ENCODE results near the gene CNR2. TPM values are rescaled to one million over a fixed set of nuclear protein-coding genes. Genes with fewer than 3 reads are reported as not detected.

The CNR2 gene
- total and polyA plus RNA-seq, 2 experiments from 2014 or later = not detected

DNA sequence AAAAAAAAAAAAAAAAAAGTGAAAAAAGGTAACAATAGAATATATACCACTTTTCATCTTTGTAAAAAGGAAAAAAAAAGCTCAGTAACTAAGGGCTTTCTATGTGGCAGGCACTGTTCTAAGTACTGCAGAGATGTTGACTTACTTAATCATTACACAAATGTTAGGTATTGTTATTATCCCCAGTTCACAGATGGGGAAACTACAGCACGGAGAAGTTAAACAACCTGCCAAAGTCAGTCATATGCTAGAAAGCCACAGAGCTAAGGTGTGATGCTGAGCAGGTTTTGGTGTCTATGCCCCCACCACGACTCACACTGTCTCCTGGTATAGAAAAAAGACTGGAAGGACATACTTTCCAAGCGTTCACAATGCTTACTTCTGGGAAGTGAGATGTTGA, 39.9 kb upstream of the CNR2 start:
- Histone ChIP-seq H3K4me1 (ENCODE audit: insufficient read depth) (peaks cover 18% of the 10 kb centered on the region), H2AFZ (no peak overlapping the region), H4K20me1 (replicated peaks; ENCODE audit: insufficient read depth) (no peaks in the 10 kb centered on the region), H3K4me2 (no peak overlapping the region), H3K27ac (ENCODE audit: low read depth) (no peak overlapping the region), H3K4me3 (no peak overlapping the region), H3K79me2 (replicated peaks; ENCODE audit: insufficient read depth) (no peaks in the 10 kb centered on the region), H3K9me2 (ENCODE audit: insufficient read depth) (no peaks in the 10 kb centered on the region), H3K36me3 (ENCODE audit: insufficient read depth) (no peaks in the 10 kb centered on the region), H3K27me3 (ENCODE audit: insufficient read depth) (no peaks in the 10 kb centered on the region), H3F3A (replicated peaks; ENCODE audit: low read depth) (no peaks in the 10 kb centered on the region)
- no peak for ATAC-seq
- no peaks in the 10 kb centered on the region for H3K36me3 Mint-ChIP-seq (ENCODE audit: low read depth)
- peaks cover 25% of the 10 kb centered on the region for H3K4me1 Mint-ChIP-seq
- TF ChIP-seq CREB1 (CRISPR knock-in tag; IDR thresholded peaks at IDR 0.05; ENCODE audit: low read depth) (no peak), STAT1 (IDR thresholded peaks at IDR 0.05; ENCODE audit: unreplicated experiment) (no peak), ZNF114 (CRISPR knock-in tag; IDR thresholded peaks at IDR 0.05) (no peak), EZH2 (IDR thresholded peaks at IDR 0.05; ENCODE audit: low read depth, unreplicated experiment) (no peak), ZNF331 (CRISPR knock-in tag; IDR thresholded peaks at IDR 0.05; ENCODE audit: low read depth) (no peak)
- TF ChIP-seq, protein P1, sequence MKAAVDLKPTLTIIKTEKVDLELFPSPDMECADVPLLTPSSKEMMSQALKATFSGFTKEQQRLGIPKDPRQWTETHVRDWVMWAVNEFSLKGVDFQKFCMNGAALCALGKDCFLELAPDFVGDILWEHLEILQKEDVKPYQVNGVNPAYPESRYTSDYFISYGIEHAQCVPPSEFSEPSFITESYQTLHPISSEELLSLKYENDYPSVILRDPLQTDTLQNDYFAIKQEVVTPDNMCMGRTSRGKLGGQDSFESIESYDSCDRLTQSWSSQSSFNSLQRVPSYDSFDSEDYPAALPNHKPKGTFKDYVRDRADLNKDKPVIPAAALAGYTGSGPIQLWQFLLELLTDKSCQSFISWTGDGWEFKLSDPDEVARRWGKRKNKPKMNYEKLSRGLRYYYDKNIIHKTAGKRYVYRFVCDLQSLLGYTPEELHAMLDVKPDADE (IDR thresholded peaks at IDR 0.05) = no peak
- TF ChIP-seq, protein P2, sequence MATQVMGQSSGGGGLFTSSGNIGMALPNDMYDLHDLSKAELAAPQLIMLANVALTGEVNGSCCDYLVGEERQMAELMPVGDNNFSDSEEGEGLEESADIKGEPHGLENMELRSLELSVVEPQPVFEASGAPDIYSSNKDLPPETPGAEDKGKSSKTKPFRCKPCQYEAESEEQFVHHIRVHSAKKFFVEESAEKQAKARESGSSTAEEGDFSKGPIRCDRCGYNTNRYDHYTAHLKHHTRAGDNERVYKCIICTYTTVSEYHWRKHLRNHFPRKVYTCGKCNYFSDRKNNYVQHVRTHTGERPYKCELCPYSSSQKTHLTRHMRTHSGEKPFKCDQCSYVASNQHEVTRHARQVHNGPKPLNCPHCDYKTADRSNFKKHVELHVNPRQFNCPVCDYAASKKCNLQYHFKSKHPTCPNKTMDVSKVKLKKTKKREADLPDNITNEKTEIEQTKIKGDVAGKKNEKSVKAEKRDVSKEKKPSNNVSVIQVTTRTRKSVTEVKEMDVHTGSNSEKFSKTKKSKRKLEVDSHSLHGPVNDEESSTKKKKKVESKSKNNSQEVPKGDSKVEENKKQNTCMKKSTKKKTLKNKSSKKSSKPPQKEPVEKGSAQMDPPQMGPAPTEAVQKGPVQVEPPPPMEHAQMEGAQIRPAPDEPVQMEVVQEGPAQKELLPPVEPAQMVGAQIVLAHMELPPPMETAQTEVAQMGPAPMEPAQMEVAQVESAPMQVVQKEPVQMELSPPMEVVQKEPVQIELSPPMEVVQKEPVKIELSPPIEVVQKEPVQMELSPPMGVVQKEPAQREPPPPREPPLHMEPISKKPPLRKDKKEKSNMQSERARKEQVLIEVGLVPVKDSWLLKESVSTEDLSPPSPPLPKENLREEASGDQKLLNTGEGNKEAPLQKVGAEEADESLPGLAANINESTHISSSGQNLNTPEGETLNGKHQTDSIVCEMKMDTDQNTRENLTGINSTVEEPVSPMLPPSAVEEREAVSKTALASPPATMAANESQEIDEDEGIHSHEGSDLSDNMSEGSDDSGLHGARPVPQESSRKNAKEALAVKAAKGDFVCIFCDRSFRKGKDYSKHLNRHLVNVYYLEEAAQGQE (IDR thresholded peaks at IDR 0.05; ENCODE audit: unreplicated experiment) = no peak
- TF ChIP-seq, protein P3, sequence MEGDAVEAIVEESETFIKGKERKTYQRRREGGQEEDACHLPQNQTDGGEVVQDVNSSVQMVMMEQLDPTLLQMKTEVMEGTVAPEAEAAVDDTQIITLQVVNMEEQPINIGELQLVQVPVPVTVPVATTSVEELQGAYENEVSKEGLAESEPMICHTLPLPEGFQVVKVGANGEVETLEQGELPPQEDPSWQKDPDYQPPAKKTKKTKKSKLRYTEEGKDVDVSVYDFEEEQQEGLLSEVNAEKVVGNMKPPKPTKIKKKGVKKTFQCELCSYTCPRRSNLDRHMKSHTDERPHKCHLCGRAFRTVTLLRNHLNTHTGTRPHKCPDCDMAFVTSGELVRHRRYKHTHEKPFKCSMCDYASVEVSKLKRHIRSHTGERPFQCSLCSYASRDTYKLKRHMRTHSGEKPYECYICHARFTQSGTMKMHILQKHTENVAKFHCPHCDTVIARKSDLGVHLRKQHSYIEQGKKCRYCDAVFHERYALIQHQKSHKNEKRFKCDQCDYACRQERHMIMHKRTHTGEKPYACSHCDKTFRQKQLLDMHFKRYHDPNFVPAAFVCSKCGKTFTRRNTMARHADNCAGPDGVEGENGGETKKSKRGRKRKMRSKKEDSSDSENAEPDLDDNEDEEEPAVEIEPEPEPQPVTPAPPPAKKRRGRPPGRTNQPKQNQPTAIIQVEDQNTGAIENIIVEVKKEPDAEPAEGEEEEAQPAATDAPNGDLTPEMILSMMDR (conservative IDR thresholded peaks at IDR 0.05; ENCODE audit: low read depth in 2 of 2) = no peak
- TF ChIP-seq, protein P4, sequence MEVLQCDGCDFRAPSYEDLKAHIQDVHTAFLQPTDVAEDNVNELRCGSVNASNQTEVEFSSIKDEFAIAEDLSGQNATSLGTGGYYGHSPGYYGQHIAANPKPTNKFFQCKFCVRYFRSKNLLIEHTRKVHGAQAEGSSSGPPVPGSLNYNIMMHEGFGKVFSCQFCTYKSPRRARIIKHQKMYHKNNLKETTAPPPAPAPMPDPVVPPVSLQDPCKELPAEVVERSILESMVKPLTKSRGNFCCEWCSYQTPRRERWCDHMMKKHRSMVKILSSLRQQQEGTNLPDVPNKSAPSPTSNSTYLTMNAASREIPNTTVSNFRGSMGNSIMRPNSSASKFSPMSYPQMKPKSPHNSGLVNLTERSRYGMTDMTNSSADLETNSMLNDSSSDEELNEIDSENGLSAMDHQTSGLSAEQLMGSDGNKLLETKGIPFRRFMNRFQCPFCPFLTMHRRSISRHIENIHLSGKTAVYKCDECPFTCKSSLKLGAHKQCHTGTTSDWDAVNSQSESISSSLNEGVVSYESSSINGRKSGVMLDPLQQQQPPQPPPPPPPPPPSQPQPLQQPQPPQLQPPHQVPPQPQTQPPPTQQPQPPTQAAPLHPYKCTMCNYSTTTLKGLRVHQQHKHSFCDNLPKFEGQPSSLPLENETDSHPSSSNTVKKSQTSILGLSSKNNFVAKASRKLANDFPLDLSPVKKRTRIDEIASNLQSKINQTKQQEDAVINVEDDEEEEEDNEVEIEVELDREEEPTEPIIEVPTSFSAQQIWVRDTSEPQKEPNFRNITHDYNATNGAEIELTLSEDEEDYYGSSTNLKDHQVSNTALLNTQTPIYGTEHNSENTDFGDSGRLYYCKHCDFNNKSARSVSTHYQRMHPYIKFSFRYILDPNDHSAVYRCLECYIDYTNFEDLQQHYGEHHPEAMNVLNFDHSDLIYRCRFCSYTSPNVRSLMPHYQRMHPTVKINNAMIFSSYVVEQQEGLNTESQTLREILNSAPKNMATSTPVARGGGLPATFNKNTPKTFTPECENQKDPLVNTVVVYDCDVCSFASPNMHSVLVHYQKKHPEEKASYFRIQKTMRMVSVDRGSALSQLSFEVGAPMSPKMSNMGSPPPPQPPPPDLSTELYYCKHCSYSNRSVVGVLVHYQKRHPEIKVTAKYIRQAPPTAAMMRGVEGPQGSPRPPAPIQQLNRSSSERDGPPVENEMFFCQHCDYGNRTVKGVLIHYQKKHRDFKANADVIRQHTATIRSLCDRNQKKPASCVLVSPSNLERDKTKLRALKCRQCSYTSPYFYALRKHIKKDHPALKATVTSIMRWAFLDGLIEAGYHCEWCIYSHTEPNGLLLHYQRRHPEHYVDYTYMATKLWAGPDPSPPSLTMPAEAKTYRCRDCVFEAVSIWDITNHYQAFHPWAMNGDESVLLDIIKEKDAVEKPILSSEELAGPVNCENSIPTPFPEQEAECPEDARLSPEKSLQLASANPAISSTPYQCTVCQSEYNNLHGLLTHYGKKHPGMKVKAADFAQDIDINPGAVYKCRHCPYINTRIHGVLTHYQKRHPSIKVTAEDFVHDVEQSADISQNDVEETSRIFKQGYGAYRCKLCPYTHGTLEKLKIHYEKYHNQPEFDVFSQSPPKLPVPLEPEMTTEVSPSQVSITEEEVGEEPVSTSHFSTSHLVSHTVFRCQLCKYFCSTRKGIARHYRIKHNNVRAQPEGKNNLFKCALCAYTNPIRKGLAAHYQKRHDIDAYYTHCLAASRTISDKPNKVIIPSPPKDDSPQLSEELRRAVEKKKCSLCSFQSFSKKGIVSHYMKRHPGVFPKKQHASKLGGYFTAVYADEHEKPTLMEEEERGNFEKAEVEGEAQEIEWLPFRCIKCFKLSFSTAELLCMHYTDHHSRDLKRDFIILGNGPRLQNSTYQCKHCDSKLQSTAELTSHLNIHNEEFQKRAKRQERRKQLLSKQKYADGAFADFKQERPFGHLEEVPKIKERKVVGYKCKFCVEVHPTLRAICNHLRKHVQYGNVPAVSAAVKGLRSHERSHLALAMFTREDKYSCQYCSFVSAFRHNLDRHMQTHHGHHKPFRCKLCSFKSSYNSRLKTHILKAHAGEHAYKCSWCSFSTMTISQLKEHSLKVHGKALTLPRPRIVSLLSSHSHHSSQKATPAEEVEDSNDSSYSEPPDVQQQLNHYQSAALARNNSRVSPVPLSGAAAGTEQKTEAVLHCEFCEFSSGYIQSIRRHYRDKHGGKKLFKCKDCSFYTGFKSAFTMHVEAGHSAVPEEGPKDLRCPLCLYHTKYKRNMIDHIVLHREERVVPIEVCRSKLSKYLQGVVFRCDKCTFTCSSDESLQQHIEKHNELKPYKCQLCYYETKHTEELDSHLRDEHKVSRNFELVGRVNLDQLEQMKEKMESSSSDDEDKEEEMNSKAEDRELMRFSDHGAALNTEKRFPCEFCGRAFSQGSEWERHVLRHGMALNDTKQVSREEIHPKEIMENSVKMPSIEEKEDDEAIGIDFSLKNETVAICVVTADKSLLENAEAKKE (CRISPR knock-in tag; IDR thresholded peaks at IDR 0.05) = no peak
- no peak overlapping the region for H3K27ac Mint-ChIP-seq
- no peak for DNase-seq (ENCODE audit: low spot score)
- no peak overlapping the region for H3K4me3 Mint-ChIP-seq
- H3K9me3 Mint-ChIP-seq = no peaks in the 10 kb centered on the region; the same call in 2 of the 3 replicates
- no peaks in the 10 kb centered on the region for H3K27me3 Mint-ChIP-seq (ENCODE audit: insufficient read depth, low read depth, poor library complexity)

Measured in GM23338 (cell line).